ENCODE results near the gene HYCC1.

- no peak for TF ChIP-seq MAX (IDR thresholded peaks at IDR 0.05; ENCODE audit: insufficient read depth, insufficient read length)
- TF ChIP-seq CTCF (IDR thresholded peaks at IDR 0.05; ENCODE audit: extremely low read depth in 1 of 2, insufficient read depth in 1 of 2, low read depth in 1 of 2, low read length in 2 of 2) = no peak
- TF ChIP-seq POLR2A (IDR thresholded peaks at IDR 0.05; ENCODE audit: low read depth, low read length) = no peak
- no peak for TF ChIP-seq POLR2AphosphoS5 (IDR thresholded peaks at IDR 0.05; ENCODE audit: insufficient read depth, low read depth, low read length)
These were observed 10.5 kb upstream of the HYCC1 start for GRCh38 chr7:23024454-23024853.

Measured in endothelial cell of umbilical vein (primary cell).